Parathyroid adenoma (tissue), 2 donors: Measurements from ENCODE around the gene LIMA1.
"Not testable (repeated sequence)": the region's sequence is repeated elsewhere in the genome, so short reads cannot be mapped to it uniquely, and the experiment has no call there.

Experiments used
- H2AFZ ChIP-seq: fragments of 300-600 bp; sonication (generic); one replicate; pipeline ENCODE4 v1.7.0; 2017; ENCODE audit warnings: antibody characterized with exemption, mild to moderate bottlenecking
- H3K27ac ChIP-seq: fragments of 300-600 bp; sonication (generic); one replicate; pipeline ENCODE4 v1.7.0; 2017
- H3K27me3 ChIP-seq: fragments of 300-600 bp; sonication (generic); one replicate; pipeline ENCODE4 v1.7.0; 2017; ENCODE audit warnings: low read length; ENCODE audit not compliant: control insufficient read depth, insufficient read depth
- H3K36me3 ChIP-seq: fragments of 300-600 bp; sonication (generic); one replicate; pipeline ENCODE4 v1.7.0; 2017; ENCODE audit warnings: low read length; ENCODE audit not compliant: control insufficient read depth, insufficient read depth
- H3K4me1 ChIP-seq: fragments of 300-600 bp; sonication (generic); one replicate; pipeline ENCODE4 v1.7.0; 2017; ENCODE audit warnings: control low read depth
- H3K4me2 ChIP-seq: fragments of 300-600 bp; sonication (generic); one replicate; pipeline ENCODE4 v1.7.0; 2017; ENCODE audit warnings: low read length
- H3K4me3 ChIP-seq: fragments of 300-600 bp; sonication (generic); one replicate; pipeline ENCODE4 v1.7.0; 2017; ENCODE audit warnings: low read depth, low read length
- H3K79me2 ChIP-seq: fragments of 300-600 bp; sonication (generic); one replicate; pipeline ENCODE4 v1.7.0; 2017; ENCODE audit warnings: control low read depth
- H3K9ac ChIP-seq: fragments of 300-600 bp; sonication (generic); one replicate; pipeline ENCODE4 v1.7.0; 2017; ENCODE audit warnings: mild to moderate bottlenecking
- H3K9me3 ChIP-seq: fragments of 300-600 bp; sonication (generic); one replicate; pipeline ENCODE4 v1.7.0; 2017; ENCODE audit warnings: low read length; ENCODE audit not compliant: control insufficient read depth
- TF ChIP-seq, protein P1 (sequence below): fragments of 300-600 bp; sonication (generic); IDR thresholded peaks from one replicate; pipeline ENCODE4 v1.7.0; 2017; ENCODE audit warnings: antibody characterized with exemption, mild to moderate bottlenecking
- donor health status: primary hyperparathyroidism.

Gene LIMA1

DNA sequence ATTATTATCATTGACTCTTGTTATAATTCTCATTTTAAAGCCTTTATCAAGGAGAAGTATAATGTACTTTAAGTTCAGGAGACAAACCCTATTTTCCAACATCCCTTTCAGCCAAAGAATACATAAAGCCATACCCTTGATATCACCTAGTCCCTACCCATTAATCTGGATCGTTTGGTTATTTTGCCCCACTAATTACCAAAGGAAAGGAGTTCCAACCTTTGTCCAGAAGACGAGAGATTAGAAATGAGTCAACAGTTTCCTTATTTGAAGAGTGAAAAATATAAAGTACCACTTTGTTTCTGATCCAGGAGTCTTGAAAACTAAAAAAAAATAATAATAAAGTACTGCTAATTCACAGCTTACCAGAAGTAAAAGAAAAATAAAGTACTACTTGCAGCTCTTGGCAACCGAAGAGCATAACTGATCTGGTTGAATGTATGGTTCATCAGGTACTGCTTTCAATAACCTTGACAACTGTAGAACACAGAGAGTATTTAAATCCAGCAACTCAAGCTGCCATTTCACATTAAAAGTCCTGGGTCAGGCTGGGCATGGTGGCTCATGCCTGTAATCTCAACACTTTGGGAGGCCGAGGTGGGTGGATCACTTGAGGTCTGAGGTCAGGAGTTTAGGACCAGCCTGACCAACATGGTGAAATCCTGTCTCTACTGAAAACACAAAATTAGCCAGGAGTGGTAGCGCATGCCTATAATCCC lies 33.7 kb downstream of the LIMA1 start:
- no peaks in the 10 kb centered on the region for H3K79me2 ChIP-seq
- no peak overlapping the region for H3K9ac ChIP-seq
- H3K9me3 ChIP-seq, result no peaks in the 10 kb centered on the region
- no peaks in the 10 kb centered on the region for H3K27me3 ChIP-seq
- H2AFZ ChIP-seq, result no peak overlapping the region
- TF ChIP-seq, protein P1, sequence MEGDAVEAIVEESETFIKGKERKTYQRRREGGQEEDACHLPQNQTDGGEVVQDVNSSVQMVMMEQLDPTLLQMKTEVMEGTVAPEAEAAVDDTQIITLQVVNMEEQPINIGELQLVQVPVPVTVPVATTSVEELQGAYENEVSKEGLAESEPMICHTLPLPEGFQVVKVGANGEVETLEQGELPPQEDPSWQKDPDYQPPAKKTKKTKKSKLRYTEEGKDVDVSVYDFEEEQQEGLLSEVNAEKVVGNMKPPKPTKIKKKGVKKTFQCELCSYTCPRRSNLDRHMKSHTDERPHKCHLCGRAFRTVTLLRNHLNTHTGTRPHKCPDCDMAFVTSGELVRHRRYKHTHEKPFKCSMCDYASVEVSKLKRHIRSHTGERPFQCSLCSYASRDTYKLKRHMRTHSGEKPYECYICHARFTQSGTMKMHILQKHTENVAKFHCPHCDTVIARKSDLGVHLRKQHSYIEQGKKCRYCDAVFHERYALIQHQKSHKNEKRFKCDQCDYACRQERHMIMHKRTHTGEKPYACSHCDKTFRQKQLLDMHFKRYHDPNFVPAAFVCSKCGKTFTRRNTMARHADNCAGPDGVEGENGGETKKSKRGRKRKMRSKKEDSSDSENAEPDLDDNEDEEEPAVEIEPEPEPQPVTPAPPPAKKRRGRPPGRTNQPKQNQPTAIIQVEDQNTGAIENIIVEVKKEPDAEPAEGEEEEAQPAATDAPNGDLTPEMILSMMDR, result no peak
- no peak overlapping the region for H3K4me3 ChIP-seq
- no peak overlapping the region for H3K27ac ChIP-seq
- H3K4me2 ChIP-seq, result no peak overlapping the region
- peaks cover 3% of the 10 kb centered on the region for H3K4me1 ChIP-seq
- no peaks in the 10 kb centered on the region for H3K36me3 ChIP-seq

DNA sequence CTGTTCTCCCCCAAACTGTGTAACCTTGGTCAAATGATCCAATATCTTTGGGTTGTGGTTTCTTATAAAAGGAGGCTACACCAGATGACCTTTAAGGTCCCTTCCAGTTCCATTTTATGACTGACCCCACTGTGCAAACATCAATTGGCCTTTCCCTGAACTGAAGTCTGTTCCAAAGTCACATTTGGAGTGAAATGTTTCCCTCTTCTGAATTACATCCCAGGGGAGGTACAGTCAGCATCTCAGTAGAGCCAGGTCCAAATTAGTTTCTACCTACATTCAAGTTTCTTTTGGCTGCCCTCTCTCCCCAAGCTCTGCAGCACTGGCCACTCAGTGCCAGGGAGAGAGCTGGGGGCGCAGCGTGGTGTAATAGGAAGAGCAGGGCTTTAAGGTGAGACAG lies 34.4 kb downstream of the LIMA1 start:
- TF ChIP-seq, protein P1, result no peak
- Histone ChIP-seq H3K4me2 (no peak overlapping the region), H3K9me3 (no peaks in the 10 kb centered on the region), H2AFZ (no peak overlapping the region), H3K36me3 (no peaks in the 10 kb centered on the region), H3K4me1 (peaks cover 3% of the 10 kb centered on the region), H3K4me3 (no peak overlapping the region), H3K9ac (no peak overlapping the region), H3K79me2 (no peaks in the 10 kb centered on the region), H3K27ac (no peak overlapping the region), H3K27me3 (no peaks in the 10 kb centered on the region)

DNA sequence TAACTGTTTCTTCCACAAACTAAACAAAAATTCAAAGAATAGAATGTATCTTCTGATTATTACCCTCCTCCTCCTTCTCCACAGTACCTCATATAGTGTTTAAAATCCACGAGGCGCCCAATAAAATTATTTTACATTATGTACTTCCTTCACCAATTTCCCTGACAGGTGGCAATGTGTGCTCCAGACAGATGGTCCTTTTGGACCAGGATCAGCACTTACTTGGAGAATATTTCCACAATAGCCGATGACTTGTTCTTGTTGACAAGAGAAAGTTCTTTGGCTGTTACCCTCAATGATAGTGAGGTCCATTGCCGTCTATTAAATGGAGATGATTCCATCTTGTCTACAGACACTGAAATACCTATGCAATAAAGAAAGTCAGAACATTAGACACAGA lies 34.9 kb downstream of the LIMA1 start:
- Histone ChIP-seq H3K36me3 (no peaks in the 10 kb centered on the region), H3K4me3 (no peak overlapping the region), H3K4me2 (no peak overlapping the region), H3K9ac (no peak overlapping the region), H2AFZ (no peak overlapping the region), H3K4me1 (peaks cover 3% of the 10 kb centered on the region), H3K79me2 (no peaks in the 10 kb centered on the region), H3K27ac (no peak overlapping the region), H3K9me3 (no peaks in the 10 kb centered on the region), H3K27me3 (no peaks in the 10 kb centered on the region)
- TF ChIP-seq, protein P1, result no peak

DNA sequence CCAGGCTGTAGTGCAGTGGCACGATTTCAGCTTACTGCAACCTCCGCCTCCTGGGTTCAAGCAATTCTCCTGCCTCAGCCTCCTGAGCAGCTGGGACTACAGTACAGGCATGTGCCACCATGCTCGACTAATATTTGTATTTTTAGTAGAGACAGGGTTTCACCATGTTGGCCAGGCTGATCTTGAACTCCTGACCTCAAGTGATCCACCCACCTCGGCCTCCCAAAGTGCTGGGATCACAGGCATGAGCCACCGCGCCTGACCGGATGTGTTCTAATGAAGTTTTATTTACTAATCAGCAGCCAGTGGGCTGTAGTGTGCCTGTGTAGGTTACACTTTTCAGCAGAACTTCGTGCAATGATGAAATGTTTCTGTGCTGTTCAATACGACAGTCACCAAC lies 35.7 kb downstream of the LIMA1 start:
- H3K4me2 ChIP-seq, H3K79me2 ChIP-seq, H3K27ac ChIP-seq, H2AFZ ChIP-seq, H3K4me1 ChIP-seq, H3K9ac ChIP-seq, H3K4me3 ChIP-seq, H3K36me3 ChIP-seq, H3K9me3 ChIP-seq, H3K27me3 ChIP-seq: not testable (repeated sequence)

DNA sequence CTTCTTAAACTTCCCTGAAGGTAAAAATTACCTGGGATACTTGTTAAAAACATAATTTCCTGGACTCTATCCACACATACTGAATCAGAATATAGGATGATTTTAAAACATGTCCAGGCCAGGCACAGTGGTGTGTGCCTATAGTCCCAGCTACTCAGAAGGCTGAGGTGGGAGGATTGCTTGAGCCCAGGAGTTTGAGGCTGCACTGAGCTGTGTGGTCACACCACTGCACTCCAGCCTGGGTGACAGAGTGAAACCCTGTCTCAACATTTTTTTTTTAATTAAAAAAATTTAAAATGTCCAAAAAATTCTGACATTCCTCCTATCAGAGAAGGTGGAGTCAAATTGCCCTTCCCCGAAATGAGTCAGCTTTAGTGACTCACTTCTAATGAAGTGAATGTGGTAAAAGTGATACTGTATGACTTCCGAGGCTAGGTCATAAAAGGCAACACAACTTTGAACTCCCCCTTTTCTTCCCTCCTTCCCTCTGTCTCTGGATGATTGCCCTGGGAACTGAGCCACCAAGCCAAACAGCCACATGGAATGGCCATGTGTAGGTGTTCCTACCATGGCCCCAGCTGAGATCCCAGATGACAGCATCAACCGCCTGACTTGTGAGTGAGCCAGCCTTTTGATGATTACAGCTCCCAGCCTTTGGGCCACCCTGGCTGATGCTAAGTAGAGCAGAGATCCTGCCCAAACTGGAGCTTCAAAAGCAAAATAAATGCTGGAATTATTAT lies 36.3 kb downstream of the LIMA1 start:
- H3K9me3 ChIP-seq, result no peaks in the 10 kb centered on the region
- H3K4me1 ChIP-seq, result peaks cover 3% of the 10 kb centered on the region
- H3K27ac ChIP-seq, result no peak overlapping the region
- no peaks in the 10 kb centered on the region for H3K36me3 ChIP-seq
- H3K9ac ChIP-seq, result no peak overlapping the region
- no peak overlapping the region for H3K4me3 ChIP-seq
- no peaks in the 10 kb centered on the region for H3K79me2 ChIP-seq
- no peaks in the 10 kb centered on the region for H3K27me3 ChIP-seq
- H3K4me2 ChIP-seq, result no peak overlapping the region
- H2AFZ ChIP-seq, result no peak overlapping the region
- TF ChIP-seq, protein P1, result no peak
